SK-N-SH (cell line): ENCODE data around the gene NDUFB2. TPM values are rescaled to one million over a fixed set of nuclear protein-coding genes. Genes with fewer than 3 reads are reported as not detected.
"Not testable (repeated sequence)": the region's sequence is repeated elsewhere in the genome, so short reads cannot be mapped to it uniquely, and the experiment has no call there.

Experiments used
- CTCF ChIA-PET: fragments of 300-600, 350-600 bp; formaldehyde crosslinking; extraction: SDS; loops from one replicate; lab custom pipeline; 2021; lab: Yijun Ruan, JAX
- POLR2A ChIA-PET: fragments of 350-600 bp; sonication (Branson Sonifier 250); formaldehyde crosslinking; extraction: SDS; loops from one replicate; lab custom pipeline; 2020; ENCODE audit warnings: antibody characterized with exemption, inconsistent platforms; lab: Yijun Ruan, JAX
- DNase-seq: peaks from one replicate; pipeline ENCODE4 v3.0.0; 2012
- H2AFZ ChIP-seq: fragments of 200-600 bp; sonication (generic); 2 replicates; pipeline ENCODE4 v1.8.1; 2016; ENCODE audit warnings: antibody characterized with exemption, mild to moderate bottlenecking, low read depth
- H3F3A ChIP-seq: fragments of 200-600 bp; sonication (generic); replicated peaks from 2 replicates; pipeline ENCODE3; 2016; ENCODE audit warnings: antibody characterized with exemption, mild to moderate bottlenecking; ENCODE audit not compliant: insufficient read depth
- H3K27ac ChIP-seq, 2 experiments: fragments of 200-500 bp in 1 of 2; fragments of 200-600 bp in 1 of 2; sonication (Bioruptor generic) in 1 of 2; sonication (generic), shearing (Covaris generic) in 1 of 2; 2 replicates each; pipeline versions ENCODE4 v1.5.1 to v1.6.1; 2014 to 2016; ENCODE audit warnings: low read depth in 2 of 2, inconsistent platforms in 1 of 2, low read length in 1 of 2, mild to moderate bottlenecking in 1 of 2, mixed read lengths in 1 of 2
- H3K27me3 ChIP-seq: fragments of 200-600 bp; sonication (generic), shearing (Covaris generic); 2 replicates; pipeline ENCODE4 v1.6.1; 2016; ENCODE audit warnings: mixed run types; ENCODE audit not compliant: insufficient read depth
- H3K36me3 ChIP-seq, 2 experiments: fragments of 200-500 bp in 1 of 2; fragments of 200-600 bp in 1 of 2; sonication (Bioruptor generic) in 1 of 2; sonication (generic) in 1 of 2; replicated peaks in 1 of 2; 2 replicates each; pipeline versions ENCODE3 to v1.5.1; 2014 to 2016; ENCODE audit warnings: low read length in 1 of 2, mild to moderate bottlenecking in 1 of 2; ENCODE audit not compliant: insufficient read depth in 2 of 2, control insufficient read depth in 1 of 2
- H3K4me1 ChIP-seq, 2 experiments: fragments of 200-500 bp in 1 of 2; fragments of 200-600 bp in 1 of 2; sonication (Bioruptor generic) in 1 of 2; sonication (generic), shearing (Covaris generic) in 1 of 2; 2 replicates each; pipeline versions ENCODE4 v1.5.1 to v1.6.1; 2014 to 2016; ENCODE audit warnings: low read depth in 1 of 2, low read length in 1 of 2, mixed run types in 1 of 2; ENCODE audit not compliant: insufficient read depth in 2 of 2, control insufficient read depth in 1 of 2
- H3K4me2 ChIP-seq: fragments of 200-600 bp; sonication (generic), shearing (Covaris generic); 2 replicates; pipeline ENCODE4 v1.6.1; 2017; ENCODE audit warnings: mixed run types
- H3K4me3 ChIP-seq, 2 experiments: fragments of 200-500 bp in 1 of 2; fragments of 200-600 bp in 1 of 2; sonication (Bioruptor generic) in 1 of 2; sonication (generic), shearing (Covaris generic) in 1 of 2; 2 replicates each; pipeline versions ENCODE4 v1.5.1 to v1.8.1; 2014 to 2016; ENCODE audit warnings: low read depth in 2 of 2, inconsistent platforms in 1 of 2, low read length in 1 of 2, mild to moderate bottlenecking in 1 of 2, mixed read lengths in 1 of 2, moderate library complexity in 1 of 2
- H3K79me2 ChIP-seq: fragments of 200-600 bp; sonication (generic); 2 replicates; pipeline ENCODE4 v1.8.1; 2017; ENCODE audit warnings: mild to moderate bottlenecking; ENCODE audit not compliant: insufficient read depth
- H3K9ac ChIP-seq: fragments of 200-600 bp; sonication (generic); 2 replicates; pipeline ENCODE4 v1.6.1; 2017; ENCODE audit warnings: mixed run types
- H3K9me2 ChIP-seq: fragments of 200-600 bp; sonication (generic); 2 replicates; pipeline ENCODE4 v1.6.1; 2017; ENCODE audit warnings: mixed run types
- H3K9me3 ChIP-seq: fragments of 200-600 bp; sonication (generic); 2 replicates; pipeline ENCODE4 v1.6.1; 2017; ENCODE audit warnings: mixed run types, mild to moderate bottlenecking, moderate library complexity
- H4K20me1 ChIP-seq: fragments of 200-600 bp; sonication (generic); 2 replicates; pipeline ENCODE4 v1.6.1; 2017; ENCODE audit warnings: mild to moderate bottlenecking, mixed run types; ENCODE audit not compliant: insufficient read depth
- CHD2 ChIP-seq: fragments of 150-350 bp; IDR thresholded peaks from 2 replicates; pipeline ENCODE4 v1.6.1; 2018; ENCODE audit warnings: low read length; ENCODE audit not compliant: partially characterized antibody
- FOXJ3 ChIP-seq: sonication (generic); formaldehyde crosslinking; IDR thresholded peaks from 2 replicates; pipeline ENCODE4 v1.5.1; 2020; ENCODE audit warnings: mild to moderate bottlenecking, missing genetic modification reagents
- FOXM1 ChIP-seq: IDR thresholded peaks from 2 replicates; pipeline ENCODE4 v1.4.0; 2012; ENCODE audit warnings: low read depth, mild to moderate bottlenecking
- GATA2 ChIP-seq: sonication (generic); formaldehyde crosslinking; IDR thresholded peaks from 2 replicates; pipeline ENCODE4 v1.5.0; 2020; ENCODE audit warnings: mild to moderate bottlenecking, missing genetic modification reagents
- MEF2A ChIP-seq: IDR thresholded peaks from 2 replicates; pipeline ENCODE4 v1.4.0; 2012; ENCODE audit warnings: low read depth, borderline replicate concordance
- MXI1 ChIP-seq: IDR thresholded peaks from 2 replicates; pipeline ENCODE4 v1.6.1; 2012; ENCODE audit warnings: mild to moderate bottlenecking, low read depth, low read length, improper control_type of control experiment
- NFIC ChIP-seq: IDR thresholded peaks from 2 replicates; pipeline ENCODE4 v1.4.0; 2012; ENCODE audit warnings: borderline replicate concordance
- PBX3 ChIP-seq: IDR thresholded peaks from 2 replicates; pipeline ENCODE4; 2012
- RCOR1 ChIP-seq: fragments of 150-350 bp; IDR thresholded peaks from 2 replicates; pipeline ENCODE4 v1.6.1; 2017; ENCODE audit warnings: antibody characterized with exemption, low read length
- RXRA ChIP-seq: IDR thresholded peaks from 2 replicates; pipeline ENCODE4 v1.4.0; 2012; ENCODE audit warnings: low read depth, mild to moderate bottlenecking, borderline replicate concordance
- TCF12 ChIP-seq: IDR thresholded peaks from 2 replicates; pipeline ENCODE4 v1.4.0; 2012
- TEAD4 ChIP-seq: IDR thresholded peaks from 2 replicates; pipeline ENCODE4 v1.4.0; 2012; ENCODE audit warnings: mild to moderate bottlenecking, borderline replicate concordance; ENCODE audit not compliant: insufficient read depth
- WGBS: methylation state at CpG from one replicate; pipeline ENCODE4 v1.1.6; 2017; ENCODE audit warnings: low lambda C conversion rate; 5-methylcytosine and 5-hydroxymethylcytosine counted together
- polyA plus RNA-seq, 3 experiments: library from polyadenylated mRNA; depleted of rRNA; stranded (reverse); fragments of >200 nt; gene quantifications; 2 replicates each; pipeline ENCODE4 v1.2.3, GENCODE V29; 2012
- TF ChIP-seq, protein P1 (sequence below): fragments of 150-350 bp; IDR thresholded peaks from 2 replicates; pipeline ENCODE4 v1.6.1; 2017; ENCODE audit warnings: antibody characterized with exemption, low read length, low read depth, borderline replicate concordance
- TF ChIP-seq, protein P2 (sequence below): IDR thresholded peaks from 2 replicates; pipeline ENCODE4 v1.6.1; 2012; ENCODE audit warnings: mild to moderate bottlenecking, low read depth, low read length, moderate library complexity
- TF ChIP-seq, protein P3 (sequence below): IDR thresholded peaks from 2 replicates; pipeline ENCODE4 v1.4.0; 2012; ENCODE audit warnings: low read depth

Gene NDUFB2
- polyA plus RNA-seq, 1 of the 3 experiments (the other 2 are of a cell fraction), result 1,214 TPM

- CTCF ChIA-PET, result interaction anchor here (0.8 to 4.5 kb wide), 6 partner anchors 13 to 585 kb away, joined by 3 to 45 read pairs (median 5); partner anchors contain the start of gene MRPS33
- Histone ChIP-seq H3K4me3 (no peak overlapping the region), H3K79me2 (no peaks in the 10 kb centered on the region), H3K9ac (no peak overlapping the region), H3K4me2 (no peak overlapping the region), H3K4me1 (peaks cover 7 to 20% of the 10 kb centered on the region in 2 experiments; a peak in 2 of 4 replicates), H3K36me3 (peaks cover 0 to 7% of the 10 kb centered on the region in 2 experiments), H3K9me2 (no peaks in the 10 kb centered on the region), H3K9me3 (no peaks in the 10 kb centered on the region), H3K27ac (no peak overlapping the region), H4K20me1 (no peaks in the 10 kb centered on the region), H3K27me3 (no peaks in the 10 kb centered on the region), H3F3A (no peaks in the 10 kb centered on the region), H2AFZ (no peak overlapping the region)
- DNase-seq, result no peak
- TF ChIP-seq FOXM1, result no peak
- no peak for TF ChIP-seq MEF2A
- TF ChIP-seq PBX3, result no peak
- no peak for TF ChIP-seq RXRA
- POLR2A ChIA-PET, result no interaction called here
- 83% methylated on average over 3 of the region's 3 CpGs for WGBS
These were observed 20.2 kb upstream of the NDUFB2 start for GRCh38 chr7:140676306-140676705.

DNA sequence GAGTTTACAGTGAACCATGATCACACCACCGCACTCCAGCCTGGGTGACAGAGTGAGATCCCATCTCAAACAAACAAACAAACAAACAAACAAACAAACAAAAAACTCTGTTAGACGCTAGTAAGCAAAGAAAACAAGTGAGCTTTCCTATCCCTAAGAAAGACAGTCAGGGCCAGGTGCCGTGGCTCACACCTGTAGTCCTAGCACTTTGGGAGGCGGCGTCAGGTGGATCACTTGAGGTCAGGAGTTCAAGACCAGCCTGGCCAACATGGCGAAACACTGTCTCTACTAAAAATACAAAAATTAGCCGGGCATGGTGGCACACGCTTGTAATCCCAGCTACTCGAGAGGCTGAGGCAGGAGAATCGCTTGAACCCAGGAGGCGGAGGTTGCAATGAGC is 19.6 kb upstream of the NDUFB2 start:
- H3K9me3 ChIP-seq, H2AFZ ChIP-seq, H3K27ac ChIP-seq, H3K4me2 ChIP-seq, DNase-seq, H3K27me3 ChIP-seq, H3K9ac ChIP-seq, H3K36me3 ChIP-seq, H3K79me2 ChIP-seq, H3K9me2 ChIP-seq, POLR2A ChIA-PET, H4K20me1 ChIP-seq, H3F3A ChIP-seq, H3K4me3 ChIP-seq: not testable (repeated sequence)
- CTCF ChIA-PET, result interaction anchor here (1.6 to 1.7 kb wide), 2 partner anchors 21 to 24 kb away, joined by 4 to 6 read pairs; no protein-coding TSS in a partner anchor
- 99% methylated on average over 11 of the region's 11 CpGs for WGBS
- peaks cover 7 to 19% of the 10 kb centered on the region in 2 experiments; a peak in 2 of 4 replicates for H3K4me1 ChIP-seq

DNA sequence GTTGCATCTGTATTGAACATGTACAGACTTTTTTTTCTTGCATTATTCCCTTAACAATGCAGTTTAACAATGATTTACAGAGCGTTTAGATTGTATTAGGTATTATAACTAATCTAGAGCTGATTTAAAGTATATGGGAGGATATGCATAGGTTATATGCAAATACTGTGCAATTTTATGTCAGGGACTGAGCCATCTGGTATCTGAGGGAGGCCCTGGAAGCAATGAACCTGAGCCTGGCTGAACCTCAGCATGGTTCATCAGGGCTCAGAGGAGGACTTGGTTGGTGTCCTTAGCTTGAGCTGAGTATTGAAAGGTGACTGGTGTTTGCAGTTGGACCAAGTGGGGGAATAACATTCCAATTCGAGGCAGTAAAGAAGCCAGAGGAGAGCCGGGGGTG is 19.0 kb upstream of the NDUFB2 start:
- no peaks in the 10 kb centered on the region for H3K79me2 ChIP-seq
- no peak overlapping the region for H3K4me2 ChIP-seq
- H3K4me3 ChIP-seq, result no peak overlapping the region
- no peak overlapping the region for H3K9ac ChIP-seq
- ChIA-PET POLR2A (no interaction called here), CTCF (interaction anchor here (0.5 to 1.7 kb wide), 3 partner anchors 20 to 549 kb away, joined by 3 to 6 read pairs (median 4); no protein-coding TSS in a partner anchor)
- H3F3A ChIP-seq, result no peaks in the 10 kb centered on the region
- 94% methylated on average over 3 of the region's 3 CpGs for WGBS
- H3K36me3 ChIP-seq, result peaks cover 0 to 10% of the 10 kb centered on the region in 2 experiments
- no peaks in the 10 kb centered on the region for H3K9me3 ChIP-seq
- H3K4me1 ChIP-seq, result peaks cover 7 to 15% of the 10 kb centered on the region in 2 experiments; a peak in 2 of 4 replicates
- no peaks in the 10 kb centered on the region for H3K9me2 ChIP-seq
- no peaks in the 10 kb centered on the region for H4K20me1 ChIP-seq
- no peak for DNase-seq
- H3K27me3 ChIP-seq, result no peaks in the 10 kb centered on the region
- no peak overlapping the region for H2AFZ ChIP-seq
- no peak overlapping the region for H3K27ac ChIP-seq
- TF ChIP-seq TEAD4, result no peak
- no peak for TF ChIP-seq CHD2
- TF ChIP-seq RCOR1, result no peak
- no peak for TF ChIP-seq PBX3
- TF ChIP-seq, protein P1, sequence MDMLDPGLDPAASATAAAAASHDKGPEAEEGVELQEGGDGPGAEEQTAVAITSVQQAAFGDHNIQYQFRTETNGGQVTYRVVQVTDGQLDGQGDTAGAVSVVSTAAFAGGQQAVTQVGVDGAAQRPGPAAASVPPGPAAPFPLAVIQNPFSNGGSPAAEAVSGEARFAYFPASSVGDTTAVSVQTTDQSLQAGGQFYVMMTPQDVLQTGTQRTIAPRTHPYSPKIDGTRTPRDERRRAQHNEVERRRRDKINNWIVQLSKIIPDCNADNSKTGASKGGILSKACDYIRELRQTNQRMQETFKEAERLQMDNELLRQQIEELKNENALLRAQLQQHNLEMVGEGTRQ, result no peak
- no peak for TF ChIP-seq TCF12
- TF ChIP-seq MXI1, result no peak
- no peak for TF ChIP-seq GATA2 (CRISPR knock-in tag)
- no peak for TF ChIP-seq NFIC
- no peak for TF ChIP-seq FOXJ3 (CRISPR knock-in tag)
- TF ChIP-seq, protein P2, sequence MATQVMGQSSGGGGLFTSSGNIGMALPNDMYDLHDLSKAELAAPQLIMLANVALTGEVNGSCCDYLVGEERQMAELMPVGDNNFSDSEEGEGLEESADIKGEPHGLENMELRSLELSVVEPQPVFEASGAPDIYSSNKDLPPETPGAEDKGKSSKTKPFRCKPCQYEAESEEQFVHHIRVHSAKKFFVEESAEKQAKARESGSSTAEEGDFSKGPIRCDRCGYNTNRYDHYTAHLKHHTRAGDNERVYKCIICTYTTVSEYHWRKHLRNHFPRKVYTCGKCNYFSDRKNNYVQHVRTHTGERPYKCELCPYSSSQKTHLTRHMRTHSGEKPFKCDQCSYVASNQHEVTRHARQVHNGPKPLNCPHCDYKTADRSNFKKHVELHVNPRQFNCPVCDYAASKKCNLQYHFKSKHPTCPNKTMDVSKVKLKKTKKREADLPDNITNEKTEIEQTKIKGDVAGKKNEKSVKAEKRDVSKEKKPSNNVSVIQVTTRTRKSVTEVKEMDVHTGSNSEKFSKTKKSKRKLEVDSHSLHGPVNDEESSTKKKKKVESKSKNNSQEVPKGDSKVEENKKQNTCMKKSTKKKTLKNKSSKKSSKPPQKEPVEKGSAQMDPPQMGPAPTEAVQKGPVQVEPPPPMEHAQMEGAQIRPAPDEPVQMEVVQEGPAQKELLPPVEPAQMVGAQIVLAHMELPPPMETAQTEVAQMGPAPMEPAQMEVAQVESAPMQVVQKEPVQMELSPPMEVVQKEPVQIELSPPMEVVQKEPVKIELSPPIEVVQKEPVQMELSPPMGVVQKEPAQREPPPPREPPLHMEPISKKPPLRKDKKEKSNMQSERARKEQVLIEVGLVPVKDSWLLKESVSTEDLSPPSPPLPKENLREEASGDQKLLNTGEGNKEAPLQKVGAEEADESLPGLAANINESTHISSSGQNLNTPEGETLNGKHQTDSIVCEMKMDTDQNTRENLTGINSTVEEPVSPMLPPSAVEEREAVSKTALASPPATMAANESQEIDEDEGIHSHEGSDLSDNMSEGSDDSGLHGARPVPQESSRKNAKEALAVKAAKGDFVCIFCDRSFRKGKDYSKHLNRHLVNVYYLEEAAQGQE, result no peak
- TF ChIP-seq, protein P3, sequence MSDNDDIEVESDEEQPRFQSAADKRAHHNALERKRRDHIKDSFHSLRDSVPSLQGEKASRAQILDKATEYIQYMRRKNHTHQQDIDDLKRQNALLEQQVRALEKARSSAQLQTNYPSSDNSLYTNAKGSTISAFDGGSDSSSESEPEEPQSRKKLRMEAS, result no peak
